GM12865 (cell line): Measurements from ENCODE around the gene PARP16.
A peak's percentile ranks its signal among the peaks of the same experiment; 100 is the strongest.

Source experiments
- DNase-seq: peaks from one replicate; pipeline ENCODE4 v3.0.0; 2010; ENCODE audit warnings: low read depth
- H3K4me3 ChIP-seq: 2 replicates; pipeline ENCODE4 v1.5.1; 2011; ENCODE audit warnings: mild to moderate bottlenecking, low read depth, low read length, control low read depth
- TF ChIP-seq, protein P1 (sequence below): IDR thresholded peaks from 2 replicates; pipeline ENCODE4 v1.5.1; 2011; ENCODE audit warnings: low read length, control low read depth, low read depth, inconsistent platforms; ENCODE audit not compliant: insufficient read depth; ENCODE audit errors: missing control alignments

Gene PARP16

DNA sequence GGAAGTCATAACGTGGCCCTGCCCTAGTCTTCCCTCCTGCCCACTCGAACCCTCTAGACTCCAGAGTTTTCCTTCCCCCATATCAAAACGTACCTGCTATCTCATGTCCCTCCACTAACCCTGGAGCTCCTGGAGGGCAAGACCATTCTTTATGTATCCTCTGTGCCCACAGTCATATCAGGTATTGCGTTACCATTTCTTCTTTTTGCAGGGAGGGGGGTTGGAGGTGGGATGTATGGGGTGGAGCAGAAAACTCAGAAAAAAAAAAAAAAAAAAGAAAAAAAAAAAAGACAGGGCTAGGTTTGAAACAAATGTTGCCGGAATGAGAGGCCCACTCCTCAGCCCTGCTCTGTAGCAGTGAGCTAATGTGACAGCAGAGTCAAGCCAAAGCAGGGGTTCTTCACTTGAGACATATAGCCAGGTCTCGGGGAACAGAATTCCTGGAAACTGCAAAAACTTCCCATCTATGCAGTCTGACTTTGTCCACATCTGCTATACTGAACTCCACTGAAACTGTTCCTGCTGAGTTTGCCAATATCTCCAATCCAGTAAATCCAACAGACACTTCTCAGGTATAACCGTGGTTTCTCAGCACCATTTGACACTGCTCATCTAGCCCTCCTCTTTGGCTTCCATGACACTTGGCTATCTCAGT is 31.1 kb downstream of the PARP16 start:
- H3K4me3 ChIP-seq: no peak overlapping the region
- TF ChIP-seq, protein P1, sequence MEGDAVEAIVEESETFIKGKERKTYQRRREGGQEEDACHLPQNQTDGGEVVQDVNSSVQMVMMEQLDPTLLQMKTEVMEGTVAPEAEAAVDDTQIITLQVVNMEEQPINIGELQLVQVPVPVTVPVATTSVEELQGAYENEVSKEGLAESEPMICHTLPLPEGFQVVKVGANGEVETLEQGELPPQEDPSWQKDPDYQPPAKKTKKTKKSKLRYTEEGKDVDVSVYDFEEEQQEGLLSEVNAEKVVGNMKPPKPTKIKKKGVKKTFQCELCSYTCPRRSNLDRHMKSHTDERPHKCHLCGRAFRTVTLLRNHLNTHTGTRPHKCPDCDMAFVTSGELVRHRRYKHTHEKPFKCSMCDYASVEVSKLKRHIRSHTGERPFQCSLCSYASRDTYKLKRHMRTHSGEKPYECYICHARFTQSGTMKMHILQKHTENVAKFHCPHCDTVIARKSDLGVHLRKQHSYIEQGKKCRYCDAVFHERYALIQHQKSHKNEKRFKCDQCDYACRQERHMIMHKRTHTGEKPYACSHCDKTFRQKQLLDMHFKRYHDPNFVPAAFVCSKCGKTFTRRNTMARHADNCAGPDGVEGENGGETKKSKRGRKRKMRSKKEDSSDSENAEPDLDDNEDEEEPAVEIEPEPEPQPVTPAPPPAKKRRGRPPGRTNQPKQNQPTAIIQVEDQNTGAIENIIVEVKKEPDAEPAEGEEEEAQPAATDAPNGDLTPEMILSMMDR: no peak
- DNase-seq: no peak

DNA sequence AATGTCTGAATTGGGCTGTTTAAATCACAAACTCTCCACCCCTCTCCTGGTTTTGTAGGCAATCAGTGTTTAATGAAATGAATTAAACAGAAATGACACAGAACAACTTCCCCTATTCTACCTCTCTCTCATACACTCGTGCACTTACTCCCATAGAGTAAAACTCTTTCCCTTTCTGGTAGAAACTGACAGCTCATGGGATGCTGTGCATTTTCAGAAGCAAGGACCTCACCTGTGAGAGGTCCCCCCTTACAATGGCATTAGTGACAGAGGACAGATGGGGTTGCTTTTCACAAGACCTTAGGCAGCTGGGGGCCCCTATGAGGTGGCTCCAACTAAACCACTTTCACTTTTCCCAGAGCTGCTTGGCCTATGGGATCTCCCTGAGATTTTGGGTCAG is 31.9 kb downstream of the PARP16 start:
- no peak for DNase-seq
- TF ChIP-seq, protein P1: no peak
- H3K4me3 ChIP-seq: no peak overlapping the region

- TF ChIP-seq, protein P1: no peak
- no peak for DNase-seq
- H3K4me3 ChIP-seq: no peak overlapping the region
Measured at GRCh38 chr15:65254356-65254755, 32.3 kb downstream of the PARP16 start.

DNA sequence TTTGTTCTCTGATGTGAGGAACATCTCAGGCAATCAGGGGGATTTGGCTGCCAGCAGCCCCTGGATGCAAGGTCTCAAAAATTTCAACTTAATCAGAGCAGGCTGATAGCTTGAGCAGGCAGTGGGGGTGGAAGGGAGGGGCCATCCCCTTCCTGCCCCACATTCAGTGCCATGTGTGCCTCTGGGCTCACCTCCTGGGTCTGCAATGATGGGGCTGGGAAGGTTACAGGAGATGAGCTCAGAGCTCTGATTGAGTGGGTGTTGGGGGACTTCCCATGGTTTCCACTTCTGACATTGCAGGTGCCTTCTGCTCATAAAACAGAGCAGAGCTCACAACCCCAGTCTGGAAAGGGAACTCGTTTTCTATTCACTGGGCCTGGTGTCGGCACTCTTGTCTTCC is 37.0 kb downstream of the PARP16 start:
- peak; percentile 50 for DNase-seq
- TF ChIP-seq, protein P1: no peak
- H3K4me3 ChIP-seq: no peak overlapping the region

DNA sequence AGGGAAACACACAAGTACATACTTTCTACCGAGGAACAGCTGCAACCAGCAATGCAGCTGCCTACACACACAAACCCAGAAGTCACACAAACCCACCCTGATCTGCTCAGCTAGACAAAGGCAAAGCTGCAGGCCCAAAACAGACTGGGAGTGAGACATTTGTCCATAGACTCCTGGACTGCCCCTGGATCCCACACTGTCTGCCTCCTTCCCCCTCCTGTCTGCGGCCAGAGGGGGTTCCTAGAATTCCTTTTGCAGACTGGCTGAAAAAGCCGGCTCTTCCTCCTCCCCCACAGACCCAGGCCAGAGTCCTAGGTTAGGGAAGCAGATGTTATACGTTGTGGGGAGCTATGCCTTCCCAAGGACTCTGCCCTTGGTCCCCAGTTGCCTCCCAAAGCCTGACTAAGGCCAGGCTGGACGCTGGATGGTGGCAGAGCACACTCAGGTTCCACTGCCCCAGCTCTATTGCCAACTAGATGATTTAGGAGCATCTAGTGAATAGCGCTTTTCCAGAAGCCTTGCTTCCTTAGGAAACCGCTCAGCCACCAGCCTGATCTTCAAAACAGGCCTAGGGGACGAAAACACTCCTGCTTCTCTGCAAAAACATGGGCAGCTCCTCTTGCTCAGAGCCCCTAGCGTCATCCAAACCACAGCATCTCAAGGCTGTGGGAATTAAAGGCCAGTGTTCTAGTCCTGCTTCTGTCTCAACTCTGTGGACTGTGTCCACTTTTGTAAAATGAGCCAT is 38.0 kb downstream of the PARP16 start:
- no peak for DNase-seq
- TF ChIP-seq, protein P1: no peak
- no peak overlapping the region for H3K4me3 ChIP-seq

DNA sequence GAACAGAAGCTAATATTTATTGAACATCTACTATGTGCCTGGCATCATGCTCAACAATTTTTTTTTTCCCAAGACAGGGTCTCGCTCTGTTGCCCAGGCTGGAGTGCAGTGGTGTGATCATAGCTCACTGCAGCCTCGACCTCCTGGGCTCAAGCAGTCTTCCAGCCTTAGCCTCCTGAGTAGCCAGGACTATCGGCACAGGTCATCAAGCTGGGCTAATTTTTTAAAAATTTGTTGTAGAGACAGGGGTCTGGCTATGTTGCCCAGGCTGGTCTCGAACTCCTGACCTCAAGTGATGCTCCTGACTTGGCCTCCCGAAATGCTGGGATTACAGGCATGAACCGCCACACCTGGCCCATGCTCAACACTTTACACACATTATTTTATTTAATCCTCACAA is 39.7 kb downstream of the PARP16 start:
- no peak for DNase-seq
- no peak overlapping the region for H3K4me3 ChIP-seq
- TF ChIP-seq, protein P1: no peak

DNA sequence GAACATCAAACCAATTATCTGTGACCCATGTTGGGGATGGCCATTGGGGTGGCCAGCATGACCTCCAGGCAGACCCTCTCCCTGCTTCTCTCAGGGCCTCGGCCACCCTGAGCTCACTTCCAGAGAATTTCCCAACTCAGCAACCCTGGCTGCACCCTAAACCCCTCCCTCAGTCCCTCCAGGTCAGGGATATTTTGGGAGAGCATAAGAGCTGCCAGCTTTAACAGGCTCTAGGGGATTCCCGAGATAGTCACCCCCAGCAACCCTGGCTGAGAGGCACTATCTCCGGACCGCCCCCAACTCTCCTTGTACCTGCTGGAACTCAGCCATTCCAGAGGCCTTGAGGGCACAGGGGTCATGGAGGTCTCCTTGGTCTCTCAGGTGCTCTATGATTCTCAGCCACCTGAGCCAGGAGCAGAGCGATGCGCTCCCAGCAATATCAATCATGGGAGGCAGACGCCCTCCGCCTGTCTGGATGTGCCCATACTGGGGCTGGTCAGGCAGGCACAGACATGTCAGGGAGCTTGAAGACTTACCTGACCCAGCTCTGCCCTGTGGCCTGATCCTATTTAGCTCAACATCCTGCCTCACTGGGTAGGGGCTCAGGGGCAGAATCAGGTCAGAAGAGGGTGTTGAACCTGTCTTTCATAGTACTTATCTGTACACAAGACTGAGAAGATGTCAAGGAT is 40.5 kb downstream of the PARP16 start:
- DNase-seq: no peak
- TF ChIP-seq, protein P1: no peak
- H3K4me3 ChIP-seq: no peak overlapping the region
